ENCODE data around the gene WIPF2. TPM values are rescaled to one million over a fixed set of nuclear protein-coding genes. Genes with fewer than 3 reads are reported as not detected.

WIPF2 gene
- polyA plus RNA-seq, 2 of the 4 experiments (the other 2 are of a cell fraction) = 13.8 to 21.5 TPM

GRCh38 chr17:40309949-40310510 is 90.9 kb downstream of the WIPF2 start:
- H3K4me1 ChIP-seq = peaks cover 86% of the 10 kb centered on the region
- H3K27ac ChIP-seq = peak overlapping the region; percentile 95 to 97
- peak overlapping the region; percentile 50 for H3K4me3 ChIP-seq
- 93% methylated on average over 2 of the region's 2 CpGs for WGBS (ENCODE audit: missing lambda C conversion rate)
- H3K4me2 ChIP-seq = peak overlapping the region; percentile 99
- no peak for TF ChIP-seq HOXB5 (CRISPR knock-in tag; IDR thresholded peaks at IDR 0.05)
- H3K9me3 ChIP-seq = no peaks in the 10 kb centered on the region
- CTCF ChIA-PET = interaction anchor here (0.7 to 50.4 kb wide), 10 partner anchors 7 to 1357 kb away, joined by 3 to 2395 read pairs (median 3); partner anchors contain the start of genes CDC6, GJD3 and RARA
- ATAC-seq (0 out of 6 replicates have a peak, but pooled peaks of 1 of the 2 experiments have one; percentile 2), FAIRE-seq (no peak), DNase-seq (ENCODE audit: low read depth in 1 of 2, low spot score in 1 of 2) (no peak)
- POLR2A ChIA-PET = interaction anchor here (0.6 to 1.8 kb wide), 2 partner anchors 45 to 144 kb away, joined by 4 to 6 read pairs; no protein-coding TSS in a partner anchor

GRCh38 chr17:40310882-40311391 is 91.8 kb downstream of the WIPF2 start:
- POLR2A ChIA-PET = interaction anchor here (0.7 to 1.8 kb wide), 2 partner anchors 44 to 92 kb away, joined by 4 to 6 read pairs; partner anchors contain the start of gene WIPF2
- TF ChIP-seq EHF (CRISPR knock-in tag; IDR thresholded peaks at IDR 0.05) (no peak), HES2 (IDR thresholded peaks at IDR 0.05) (no peak), EHMT2 (IDR thresholded peaks at IDR 0.05; ENCODE audit: low read depth) (no peak), HEYL (CRISPR knock-in tag; IDR thresholded peaks at IDR 0.05) (no peak), MAZ (IDR thresholded peaks at IDR 0.05; ENCODE audit: borderline replicate concordance, low read depth, low read length) (no peak), HMGXB4 (CRISPR knock-in tag; IDR thresholded peaks at IDR 0.05; ENCODE audit: borderline replicate concordance) (no peak), FOXS1 (CRISPR knock-in tag; IDR thresholded peaks at IDR 0.05) (no peak), MAX (IDR thresholded peaks at IDR 0.05) (no peak), MYC (IDR thresholded peaks at IDR 0.05; ENCODE audit: borderline replicate concordance, low read length) (no peak), E2F6 (IDR thresholded peaks at IDR 0.05; ENCODE audit: borderline replicate concordance, low read depth) (no peak), POLR2AphosphoS2 (conservative IDR thresholded peaks at IDR 0.05; ENCODE audit: low read length) (no peak), EP300 (IDR thresholded peaks at IDR 0.05) (no peak), RNF2 (IDR thresholded peaks at IDR 0.05; ENCODE audit: borderline replicate concordance, low read depth) (no peak), MAFK (IDR thresholded peaks at IDR 0.05; ENCODE audit: partially characterized antibody) (no peak), JUN (IDR thresholded peaks at IDR 0.05) (no peak), FOSL2 (IDR thresholded peaks at IDR 0.05) (no peak), FOSL2 (CRISPR knock-in tag; IDR thresholded peaks at IDR 0.05) (no peak)
- Histone ChIP-seq H3K27ac (peak overlapping the region; percentile 95 to 97), H3K4me3 (no peak overlapping the region), H3K4me2 (peak overlapping the region; percentile 99), H3K4me1 (peaks cover 95% of the 10 kb centered on the region), H3K9me3 (no peaks in the 10 kb centered on the region)
- DNase-seq (ENCODE audit: low read depth in 1 of 2, low spot score in 1 of 2) = no peak
- CTCF ChIA-PET = interaction anchor here (0.7 to 50.4 kb wide), 7 partner anchors 7 to 222 kb away, joined by 3 to 2395 read pairs (median 4); partner anchors contain the start of genes CDC6, GJD3 and RARA
- no peak for FAIRE-seq
- WGBS (ENCODE audit: missing lambda C conversion rate) = 86% methylated on average over 7 of the region's 7 CpGs
- ATAC-seq = no peak

GRCh38 chr17:40311575-40311974 is 92.5 kb downstream of the WIPF2 start:
- ChIA-PET POLR2A (interaction anchor here (0.7 kb wide), 1 partner anchor 92 kb away, joined by 4 read pairs; the partner anchor contains the start of gene WIPF2), CTCF (interaction anchor here (0.8 to 50.4 kb wide), 6 partner anchors 7 to 222 kb away, joined by 3 to 2395 read pairs (median 536); partner anchors contain the start of genes CDC6, GJD3 and RARA)
- DNase-seq (ENCODE audit: low read depth in 1 of 2, low spot score in 1 of 2) = no peak
- WGBS (ENCODE audit: missing lambda C conversion rate) = 14% methylated on average over 2 of the region's 2 CpGs
- no peak for FAIRE-seq
- H3K27ac ChIP-seq = peak overlapping the region; percentile 95 to 97
- no peak overlapping the region for H3K4me3 ChIP-seq
- H3K4me2 ChIP-seq = peak overlapping the region; percentile 99
- peak in 1 of 2 experiments; percentile 1; a peak in 1 of 6 replicates for ATAC-seq
- H3K9me3 ChIP-seq = no peaks in the 10 kb centered on the region
- peaks cover 95% of the 10 kb centered on the region for H3K4me1 ChIP-seq
- TF ChIP-seq ELK1 (IDR thresholded peaks at IDR 0.05; ENCODE audit: low read depth, low read length) = no peak
- no peak for TF ChIP-seq HEYL (CRISPR knock-in tag; IDR thresholded peaks at IDR 0.05)
- TF ChIP-seq BCL3 (IDR thresholded peaks at IDR 0.05) = no peak
- no peak for TF ChIP-seq HOXA7 (CRISPR knock-in tag; IDR thresholded peaks at IDR 0.05)
- TF ChIP-seq HOXB13 (CRISPR knock-in tag; IDR thresholded peaks at IDR 0.05; ENCODE audit: low read depth) = no peak
- no peak; the same call in 2 of the 3 replicates for TF ChIP-seq CTCF (IDR thresholded peaks at IDR 0.05)
- no peak for TF ChIP-seq KDM5A (IDR thresholded peaks at IDR 0.05)
- TF ChIP-seq EP300 (IDR thresholded peaks at IDR 0.05) = peak; percentile 18 to 45; a peak in 2 of 5 replicates
- TF ChIP-seq HOXB5 (CRISPR knock-in tag; IDR thresholded peaks at IDR 0.05) = no peak
- TF ChIP-seq NR3C1 (IDR thresholded peaks at IDR 0.05) = no peak
